Right hindlimb (tissue), 1 donor: ENCODE measurements around the gene THAP3.
A peak's percentile ranks its signal among the peaks of the same experiment; 100 is the strongest.
"Not testable (repeated sequence)": the region's sequence is repeated elsewhere in the genome, so short reads cannot be mapped to it uniquely, and the experiment has no call there.

Source experiments
- DNase-seq: peaks from one replicate; pipeline ENCODE4 v3.0.0-alpha.2; 2018

Gene THAP3

DNA sequence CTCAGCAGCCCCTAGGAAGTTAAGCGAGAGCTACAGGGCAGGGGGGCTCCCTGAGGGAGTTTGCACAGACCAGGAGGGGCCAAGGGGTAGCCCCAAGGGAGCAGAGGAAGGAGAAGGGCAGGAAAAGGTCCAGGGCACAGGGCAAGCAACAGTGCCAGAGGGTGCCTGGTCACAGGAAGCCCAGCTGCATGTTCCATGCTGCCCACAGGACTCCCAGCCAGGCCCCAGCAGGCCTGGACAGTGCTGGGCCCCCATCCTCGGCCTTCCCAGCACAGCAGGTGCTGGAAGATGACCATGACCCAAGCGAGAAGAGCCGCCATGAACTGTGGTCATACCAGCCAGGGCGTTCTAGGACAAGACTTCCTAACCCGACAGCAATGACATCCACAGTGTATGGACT is 33.0 kb upstream of the THAP3 start:
- no peak for DNase-seq

GRCh38 chr1:6592441-6592840 is 32.2 kb upstream of the THAP3 start:
- DNase-seq, result no peak

- DNase-seq, result no peak
Measured at GRCh38 chr1:6592865-6593593, 31.6 kb upstream of the THAP3 start.

- DNase-seq, result no peak
Measured at GRCh38 chr1:6593810-6594209, 30.9 kb upstream of the THAP3 start.

- DNase-seq, result no peak
Measured at GRCh38 chr1:6594977-6595740, 29.5 kb upstream of the THAP3 start.

DNA sequence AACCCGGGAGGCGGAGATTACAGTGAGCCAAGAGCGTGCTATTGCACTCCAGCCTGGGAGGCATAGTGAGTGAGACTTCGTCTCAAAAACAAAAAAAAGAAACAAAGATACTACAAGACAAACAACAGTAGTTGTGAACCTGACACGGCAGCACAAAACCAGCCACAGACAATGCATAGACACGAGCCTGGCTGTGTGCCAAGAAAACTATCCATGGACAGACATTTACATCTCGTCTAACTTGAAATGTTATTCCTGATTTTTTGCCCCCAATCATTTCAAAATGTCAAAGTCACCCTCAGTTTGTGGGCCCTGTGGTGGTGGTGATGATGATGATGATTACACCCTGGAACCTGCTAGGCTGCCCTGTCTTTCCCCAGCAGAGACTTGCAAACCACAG is 28.3 kb upstream of the THAP3 start:
- no peak for DNase-seq

DNA sequence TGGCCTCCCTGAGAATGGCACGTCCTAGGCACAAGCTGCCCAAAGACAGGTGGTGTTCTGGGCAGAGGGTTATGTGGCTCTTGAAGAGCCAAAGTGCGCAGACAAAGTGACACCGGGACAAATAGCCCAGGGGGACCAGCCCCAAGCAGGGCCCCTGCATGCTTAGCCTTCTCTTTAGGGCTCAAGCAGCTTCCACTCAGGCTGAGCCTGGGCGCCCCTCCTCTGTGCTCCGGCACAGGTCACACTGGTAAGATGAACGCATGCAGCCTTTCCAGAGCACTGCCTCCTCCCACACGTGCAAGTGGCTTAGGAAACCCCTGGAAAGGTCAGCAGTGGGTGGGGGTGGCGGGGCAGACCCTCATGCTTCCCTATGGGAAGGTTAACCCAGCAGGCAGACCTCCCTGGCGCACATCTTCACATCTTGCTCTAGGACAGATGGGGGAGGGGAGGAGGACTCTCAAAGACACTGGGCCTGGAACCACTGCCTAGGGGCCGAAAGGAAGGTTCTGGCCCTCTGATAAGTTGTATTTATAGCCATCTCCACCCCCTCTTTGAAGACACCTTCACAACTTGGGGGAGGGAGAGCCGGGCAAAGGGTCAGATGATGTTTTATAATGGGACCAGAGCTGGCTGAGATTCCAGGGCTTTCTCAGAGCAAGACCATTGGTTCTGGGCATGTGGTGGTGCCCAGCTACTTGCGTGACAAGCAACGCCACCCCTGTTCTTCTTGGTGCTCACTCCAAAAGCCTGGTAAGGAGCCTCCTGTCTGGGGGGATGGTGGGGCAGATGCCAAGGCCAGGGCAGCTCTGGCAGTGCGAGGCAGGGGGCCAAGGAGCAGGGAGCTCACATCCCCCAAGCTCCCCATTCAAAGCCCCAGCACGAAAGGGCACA is 27.5 kb upstream of the THAP3 start:
- no peak for DNase-seq

GRCh38 chr1:6597777-6598131 is 26.9 kb upstream of the THAP3 start:
- DNase-seq, result no peak

- DNase-seq, result no peak
Measured at GRCh38 chr1:6599141-6599975, 25.3 kb upstream of the THAP3 start.

GRCh38 chr1:6599991-6600390 is 24.7 kb upstream of the THAP3 start:
- not testable (repeated sequence) for DNase-seq

- DNase-seq, result no peak
Measured at GRCh38 chr1:6600410-6601048, 24.1 kb upstream of the THAP3 start.

GRCh38 chr1:6601049-6601922 is 23.4 kb upstream of the THAP3 start:
- peak; percentile 71 for DNase-seq

DNA sequence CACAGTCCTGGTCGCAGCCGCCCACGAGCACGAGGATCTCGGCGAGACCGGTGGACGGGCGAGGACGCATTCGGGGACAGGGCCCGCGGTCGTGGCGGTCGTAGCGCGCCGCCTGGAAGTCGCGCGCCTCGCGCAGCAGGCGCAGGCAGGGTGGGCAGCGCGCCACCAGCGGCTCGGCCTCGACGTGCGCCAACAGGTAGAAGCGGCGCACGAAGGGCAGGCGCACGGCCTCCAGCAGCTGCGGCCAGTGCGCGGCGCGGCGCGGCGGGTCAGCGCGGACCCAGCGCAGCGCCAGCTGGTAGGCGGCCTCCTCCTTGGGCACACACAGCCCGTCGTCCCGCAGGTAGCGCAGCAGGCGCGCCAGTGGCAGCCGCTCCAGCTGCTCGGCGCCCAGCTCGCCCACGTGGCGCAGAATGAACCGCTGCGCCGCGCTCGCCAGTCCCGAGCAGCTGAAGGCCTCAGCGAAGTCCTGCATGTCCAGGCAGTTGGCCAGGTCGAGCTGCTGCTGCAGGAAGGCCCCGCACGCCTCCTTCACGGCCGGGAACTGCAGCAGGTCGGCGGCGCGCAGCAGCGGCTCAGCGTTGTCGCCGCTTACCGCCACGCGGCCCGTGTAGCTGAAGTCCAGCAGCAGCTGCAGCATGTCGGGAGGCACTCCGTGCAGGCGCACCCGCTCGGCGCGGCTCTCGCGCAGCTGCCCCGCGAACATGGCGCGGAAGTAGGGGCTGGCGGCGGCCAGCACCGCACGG is 22.6 kb upstream of the THAP3 start:
- DNase-seq, result peak; percentile 49

GRCh38 chr1:6602669-6603237 is 21.9 kb upstream of the THAP3 start, which contains the start of gene KLHL21:
KLHL21 (minus strand) TSS chr1:6602869; CDS start chr1:6602817, 52 bp downstream.
- DNase-seq, result peak; percentile 93

GRCh38 chr1:6603238-6603914 is 21.3 kb upstream of the THAP3 start:
- peak; percentile 91 for DNase-seq

DNA sequence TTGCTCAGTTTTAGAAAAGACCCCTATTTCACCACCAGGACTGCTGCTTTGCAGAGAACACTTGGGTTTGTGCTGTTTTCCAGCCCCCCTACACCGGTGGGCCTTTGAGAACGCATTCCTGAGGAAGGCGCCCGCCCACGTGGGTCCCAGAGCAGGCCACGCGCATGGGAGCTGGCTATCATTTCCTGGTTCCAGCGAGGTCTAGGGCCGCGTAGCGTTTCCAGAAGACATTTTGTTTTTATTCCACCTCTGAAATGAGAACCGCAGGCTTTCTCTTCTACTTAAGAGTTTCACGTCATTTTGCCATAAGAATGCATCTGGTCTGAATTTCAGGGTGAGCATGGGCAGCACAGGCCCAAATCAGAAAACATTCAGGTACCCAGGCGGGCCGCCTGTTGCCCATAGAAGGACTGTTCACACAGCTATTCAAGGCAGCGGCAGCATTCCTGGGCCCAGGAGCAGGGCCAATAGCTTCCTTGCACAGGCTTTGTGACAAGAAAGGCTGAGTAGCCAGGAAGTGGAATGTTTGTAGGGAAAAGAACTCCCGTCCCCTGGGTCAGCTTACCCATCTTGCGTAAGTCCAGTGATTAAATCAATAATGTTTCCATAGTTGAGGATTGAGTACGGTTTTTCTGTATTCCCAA is 20.6 kb upstream of the THAP3 start:
- peak; percentile 85 for DNase-seq

- DNase-seq, result no peak
Measured at GRCh38 chr1:6612641-6613360, 11.9 kb upstream of the THAP3 start.
